HG03460 (cell line): Measurements from ENCODE around the gene RBSN.

Experiments used
- ATAC-seq: cut with Tn5 transposase; IDR thresholded peaks from one replicate; pipeline ENCODE4 v1.9.1; 2021; ENCODE audit not compliant: unreplicated experiment

Gene RBSN

DNA sequence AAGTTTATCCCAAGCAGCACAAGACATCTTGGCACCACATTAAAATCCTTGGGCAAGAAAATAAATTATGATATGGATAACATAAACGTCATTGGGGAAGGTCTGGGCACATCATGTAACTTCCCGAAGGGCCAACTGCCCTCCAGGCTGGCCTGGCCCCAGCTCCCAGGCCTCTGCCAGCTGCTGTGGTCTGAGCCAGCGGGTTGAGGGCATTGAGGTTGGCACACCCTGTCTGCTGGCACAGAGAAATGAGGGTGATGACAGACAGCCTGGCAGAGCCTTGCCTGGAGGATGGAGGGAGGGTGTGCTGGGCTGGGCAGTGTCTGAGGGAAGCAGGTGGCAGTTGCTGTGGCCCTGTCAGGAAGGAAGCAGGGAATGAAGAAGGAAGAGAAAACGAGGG is 3.3 kb upstream of the RBSN start:
- ATAC-seq, result no peak

DNA sequence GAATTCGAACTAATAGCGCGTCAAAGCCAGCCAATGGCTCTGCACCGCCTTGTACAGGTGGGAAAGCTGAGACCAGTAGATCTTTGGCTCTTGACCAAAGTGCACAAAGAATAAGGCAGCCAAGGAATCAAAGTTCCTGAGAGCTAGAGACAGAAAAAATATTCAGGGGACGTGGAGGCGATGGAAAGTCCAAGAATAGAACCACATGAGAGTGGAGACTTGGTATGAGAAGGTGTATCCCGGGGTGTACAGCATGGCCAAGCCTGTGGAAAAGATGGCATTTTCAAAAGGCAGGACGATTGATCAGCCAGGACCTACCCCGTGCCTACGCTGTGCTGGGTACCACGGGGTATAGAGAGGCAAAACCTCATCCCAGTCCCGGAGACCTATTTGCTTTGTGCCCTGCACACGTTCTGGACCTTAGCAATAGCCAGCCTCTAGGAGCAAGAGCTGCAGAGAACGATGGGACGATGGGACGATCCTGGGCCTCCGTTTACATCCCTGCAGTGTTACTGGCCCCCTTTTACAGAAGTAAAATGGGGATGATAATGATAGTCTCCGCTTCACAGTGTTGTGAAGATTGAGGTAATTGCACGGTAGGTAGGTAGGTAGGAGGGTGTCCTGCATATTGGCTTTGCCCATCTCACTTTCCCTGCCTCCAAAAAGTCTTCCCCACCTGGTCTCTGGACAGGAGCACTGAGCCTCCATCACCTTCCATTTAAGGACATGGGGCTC is 583 bp upstream of the RBSN start:
- ATAC-seq, result peak; percentile 33

DNA sequence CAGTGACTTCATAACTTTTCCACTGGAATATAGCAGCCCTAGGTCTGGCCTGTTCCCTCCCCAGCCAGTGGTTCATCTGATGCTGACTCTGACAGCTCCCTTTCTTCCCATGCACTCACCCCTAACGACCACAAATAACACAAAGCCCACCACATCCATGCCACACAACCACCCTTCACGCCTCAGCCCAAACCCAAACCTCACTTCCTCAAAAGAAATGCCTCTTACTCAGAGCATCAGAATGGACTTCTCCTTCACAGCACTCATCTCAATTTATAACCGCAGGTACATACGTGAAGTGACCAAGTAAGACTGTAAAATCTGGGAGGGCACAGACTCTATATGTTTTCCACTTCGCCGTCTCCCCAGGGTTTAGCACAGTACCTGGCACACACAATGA is 1.1 kb downstream of the RBSN start:
- no peak for ATAC-seq

DNA sequence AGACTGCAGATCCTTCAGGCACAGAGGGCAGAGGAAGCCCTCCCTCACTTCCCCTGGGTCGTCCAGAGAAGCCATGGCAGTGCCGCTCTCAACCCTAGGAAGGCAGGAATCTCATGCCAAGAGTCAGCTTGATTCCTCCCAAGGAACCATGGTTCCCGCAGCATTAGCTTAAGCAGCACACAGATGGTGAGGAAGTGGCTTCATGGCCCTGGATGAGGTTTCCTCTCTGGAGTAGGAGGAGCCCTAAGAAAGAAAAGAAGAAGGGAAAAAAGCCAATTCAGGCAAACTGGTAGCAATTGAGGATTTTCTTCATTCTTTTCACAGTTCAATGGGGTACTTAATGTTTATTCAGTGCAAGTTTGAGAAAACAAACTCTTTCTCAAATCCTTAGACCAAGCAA is 2.9 kb downstream of the RBSN start:
- ATAC-seq, result no peak

- no peak for ATAC-seq
Measured at GRCh38 chr3:15094187-15094875, 4.6 kb downstream of the RBSN start.

- ATAC-seq, result no peak
Measured at GRCh38 chr3:15092686-15093085, 6.3 kb downstream of the RBSN start.

DNA sequence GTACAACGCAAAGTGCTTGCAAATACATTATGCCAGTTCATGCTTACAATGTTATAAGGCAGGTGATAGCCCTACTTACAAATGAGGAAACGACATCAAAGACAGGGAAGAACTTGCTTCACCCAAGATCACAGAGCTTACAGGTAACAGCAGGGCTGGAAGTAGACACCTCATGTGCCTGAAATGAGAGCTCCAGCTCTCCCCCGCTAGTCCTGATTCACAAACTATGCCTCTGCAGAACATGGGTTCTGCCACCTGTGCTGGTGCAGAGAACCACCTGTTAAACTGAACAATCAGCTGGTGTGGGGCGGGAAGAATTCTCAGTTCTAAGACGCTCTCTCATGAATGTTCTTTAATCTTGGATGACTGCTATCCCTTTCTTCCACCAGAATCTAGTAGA is 7.4 kb downstream of the RBSN start:
- ATAC-seq, result no peak

GRCh38 chr3:15089201-15089600 is 9.7 kb downstream of the RBSN start:
- ATAC-seq, result no peak

GRCh38 chr3:15086699-15087098 is 12.2 kb downstream of the RBSN start:
- no peak for ATAC-seq

DNA sequence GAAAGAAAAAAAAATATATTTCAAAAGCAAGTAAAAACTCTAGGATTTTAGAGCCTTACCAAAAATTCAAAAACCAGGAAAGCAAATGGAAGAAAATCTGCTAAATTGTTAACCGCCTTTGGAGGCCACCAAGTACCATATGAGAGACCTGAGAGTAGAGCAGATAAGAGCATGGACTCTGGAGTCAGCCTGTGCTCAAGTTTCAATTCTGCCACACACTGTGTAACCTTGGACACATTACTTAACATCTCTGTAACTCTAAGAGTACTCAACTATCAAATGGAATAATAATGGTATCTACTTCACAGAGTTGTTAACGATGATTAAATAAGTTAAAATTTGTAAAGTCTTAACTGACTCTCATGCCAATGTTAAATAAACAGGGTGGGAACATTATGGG is 12.7 kb downstream of the RBSN start:
- no peak for ATAC-seq

- no peak for ATAC-seq
Measured at GRCh38 chr3:15083252-15083651, 15.7 kb downstream of the RBSN start.

GRCh38 chr3:15081960-15082664 is 16.8 kb downstream of the RBSN start:
- no peak for ATAC-seq

DNA sequence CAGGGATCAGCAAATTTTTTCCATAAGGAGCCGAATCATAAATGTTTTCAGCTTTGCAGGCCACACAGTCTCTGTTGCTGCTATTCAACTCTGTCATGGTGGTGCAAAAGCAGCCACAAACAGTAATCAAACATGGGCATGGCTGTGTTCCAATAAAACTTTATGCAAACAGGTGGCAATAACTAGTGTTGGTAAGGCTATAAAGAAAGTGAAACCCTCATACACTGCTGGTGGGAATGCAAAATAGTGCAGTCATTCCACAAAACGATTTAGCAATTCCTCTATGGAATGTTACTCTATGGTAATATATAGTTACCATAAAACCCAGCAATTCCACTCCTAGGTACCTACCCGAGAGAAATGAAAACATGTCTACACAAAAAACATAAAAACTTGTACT is 19.9 kb downstream of the RBSN start:
- ATAC-seq, result no peak

GRCh38 chr3:15074500-15074899 is 24.4 kb downstream of the RBSN start:
- ATAC-seq, result no peak

DNA sequence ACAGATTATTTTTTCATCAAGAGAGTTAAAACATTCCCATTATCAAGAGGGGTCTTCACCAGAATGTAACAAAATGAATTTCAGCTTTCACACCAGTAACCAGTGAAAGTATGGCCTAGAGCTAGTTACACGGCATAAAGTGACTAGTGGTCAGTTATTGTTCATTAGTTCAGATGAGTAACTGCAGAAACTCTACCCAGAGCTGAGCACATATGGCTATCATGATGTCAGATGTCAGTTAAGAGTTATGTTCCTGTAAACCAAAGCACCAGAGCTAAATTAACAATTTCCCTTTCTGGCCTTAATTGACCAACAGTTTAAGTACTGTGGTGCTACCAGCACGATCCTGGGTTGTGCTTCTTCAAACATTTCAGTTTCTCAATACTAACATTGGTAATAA is 27.2 kb downstream of the RBSN start:
- ATAC-seq, result no peak

- no peak for ATAC-seq
Measured at GRCh38 chr3:15069441-15069840, 29.5 kb downstream of the RBSN start.

GRCh38 chr3:15066467-15066866 is 32.5 kb downstream of the RBSN start:
- ATAC-seq, result no peak

- ATAC-seq, result no peak
Measured at GRCh38 chr3:15065550-15066007, 33.4 kb downstream of the RBSN start.

GRCh38 chr3:15064835-15065549 is 34.0 kb downstream of the RBSN start, which contains the start of gene MRPS25:
TSS of gene MRPS25 (minus strand) at chr3:15065315. CDS start at chr3:15065194, 121 bp downstream.
- peak; percentile 95 for ATAC-seq

- peak; percentile 23 for ATAC-seq
Measured at GRCh38 chr3:15064299-15064834, 34.6 kb downstream of the RBSN start.
